Lower lobe of right lung (tissue), 2 donors: ENCODE measurements around the gene FAM177A1. TPM values are rescaled to one million over a fixed set of nuclear protein-coding genes. Genes with fewer than 3 reads are reported as not detected.
"Not testable (repeated sequence)": the region's sequence is repeated elsewhere in the genome, so short reads cannot be mapped to it uniquely, and the experiment has no call there.

Experiments
- ATAC-seq, 2 donors: fragments of 200-7000 bp; cut with Tn5 transposase; one replicate each; pipeline ENCODE4 v1.9.1; 2020 to 2022; ENCODE audit warnings: mild to moderate bottlenecking in 2 of 2, moderate library complexity in 2 of 2
- DNase-seq: peaks from one replicate; pipeline ENCODE4 v3.0.0-alpha.2; 2020
- H3K27ac ChIP-seq: fragments of 200-600 bp; one replicate; pipeline ENCODE4 v1.8.0; 2022
- H3K27me3 ChIP-seq: fragments of 200-600 bp; one replicate; pipeline ENCODE4 v1.8.0; 2022; ENCODE audit warnings: low read depth
- H3K36me3 ChIP-seq: fragments of 200-600 bp; one replicate; pipeline ENCODE4 v1.8.0; 2022; ENCODE audit warnings: mild to moderate bottlenecking
- H3K4me1 ChIP-seq: fragments of 200-600 bp; one replicate; pipeline ENCODE4 v1.8.0; 2022
- H3K4me3 ChIP-seq: fragments of 200-600 bp; one replicate; pipeline ENCODE4 v1.8.0; 2022; ENCODE audit warnings: mild to moderate bottlenecking
- H3K9me3 ChIP-seq: fragments of 200-600 bp; one replicate; pipeline ENCODE4 v1.8.0; 2022
- intact Hi-C: fragments of 100-400 bp; cut with DNase I; formaldehyde crosslinking; loops from one replicate; pipeline ENCODE4 v1.11.0; 2022
- total RNA-seq: library from RNA; stranded (reverse); fragmentation: NEBNext Ultra II Directional; extraction: Animal tissue kit (Norgen Biotek cat#: 25700); gene quantifications from one replicate; pipeline ENCODE4 v1.2.1, GENCODE V29; 2021
- TF ChIP-seq, protein P1 (sequence below): fragments of 200-600 bp; IDR thresholded peaks from one replicate; pipeline ENCODE4 v1.8.0; 2022; ENCODE audit warnings: antibody characterized with exemption, mild to moderate bottlenecking
- donor health status: DM: no; HTN: yes; CAD: no; lungs with severe emphysema.

The FAM177A1 gene
- total RNA-seq, 1 donor from 2014 or later = 104 TPM

DNA sequence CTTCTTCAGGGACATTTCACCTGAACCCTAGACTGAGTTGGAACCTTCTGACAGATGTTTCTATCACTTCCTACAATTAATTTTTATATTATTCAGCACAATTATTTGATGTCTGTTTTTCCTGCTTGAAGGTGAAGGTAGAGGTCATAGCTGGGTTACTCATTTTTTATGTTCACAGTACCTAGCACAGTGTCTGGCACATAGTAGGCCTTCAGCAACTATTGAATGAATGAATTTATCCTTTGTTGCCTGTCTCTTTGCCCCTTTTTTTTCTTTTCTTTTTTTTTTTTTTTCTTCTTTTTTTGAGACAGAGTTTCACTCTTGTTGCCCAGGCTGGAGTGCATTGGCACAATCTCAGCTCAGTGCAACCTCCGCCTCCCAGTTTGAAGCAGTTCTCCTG, 29.5 kb upstream of the FAM177A1 start:
- H3K4me1 ChIP-seq = no peaks in the 10 kb centered on the region
- H3K27ac ChIP-seq = no peak overlapping the region
- intact Hi-C loops = no loop called here
- no peaks in the 10 kb centered on the region for H3K9me3 ChIP-seq
- H3K36me3 ChIP-seq = peaks cover 99% of the 10 kb centered on the region
- TF ChIP-seq, protein P1, sequence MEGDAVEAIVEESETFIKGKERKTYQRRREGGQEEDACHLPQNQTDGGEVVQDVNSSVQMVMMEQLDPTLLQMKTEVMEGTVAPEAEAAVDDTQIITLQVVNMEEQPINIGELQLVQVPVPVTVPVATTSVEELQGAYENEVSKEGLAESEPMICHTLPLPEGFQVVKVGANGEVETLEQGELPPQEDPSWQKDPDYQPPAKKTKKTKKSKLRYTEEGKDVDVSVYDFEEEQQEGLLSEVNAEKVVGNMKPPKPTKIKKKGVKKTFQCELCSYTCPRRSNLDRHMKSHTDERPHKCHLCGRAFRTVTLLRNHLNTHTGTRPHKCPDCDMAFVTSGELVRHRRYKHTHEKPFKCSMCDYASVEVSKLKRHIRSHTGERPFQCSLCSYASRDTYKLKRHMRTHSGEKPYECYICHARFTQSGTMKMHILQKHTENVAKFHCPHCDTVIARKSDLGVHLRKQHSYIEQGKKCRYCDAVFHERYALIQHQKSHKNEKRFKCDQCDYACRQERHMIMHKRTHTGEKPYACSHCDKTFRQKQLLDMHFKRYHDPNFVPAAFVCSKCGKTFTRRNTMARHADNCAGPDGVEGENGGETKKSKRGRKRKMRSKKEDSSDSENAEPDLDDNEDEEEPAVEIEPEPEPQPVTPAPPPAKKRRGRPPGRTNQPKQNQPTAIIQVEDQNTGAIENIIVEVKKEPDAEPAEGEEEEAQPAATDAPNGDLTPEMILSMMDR = no peak
- no peak overlapping the region for H3K4me3 ChIP-seq
- ATAC-seq (no peak), DNase-seq (no peak)
- no peaks in the 10 kb centered on the region for H3K27me3 ChIP-seq

DNA sequence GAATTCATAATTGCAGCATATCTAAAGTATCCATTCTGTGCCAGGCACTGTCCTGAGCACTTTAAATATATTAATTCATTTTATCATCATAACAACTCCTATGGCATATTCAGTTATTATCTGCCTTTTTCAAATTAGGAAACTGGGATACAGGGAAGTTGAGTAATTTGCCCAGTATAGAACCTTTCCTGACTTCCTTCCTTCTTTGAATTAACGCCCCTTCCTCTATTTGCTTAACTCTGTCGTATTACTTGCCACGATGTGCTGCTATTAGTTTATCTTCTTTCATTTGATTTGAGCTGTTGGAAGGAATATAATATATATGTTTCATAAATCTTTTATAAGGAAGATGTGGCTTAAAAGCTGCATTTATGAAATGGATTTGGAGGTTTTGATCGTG, 25.4 kb upstream of the FAM177A1 start:
- H3K4me1 ChIP-seq = no peaks in the 10 kb centered on the region
- TF ChIP-seq, protein P1 = no peak
- intact Hi-C loops = no loop called here
- peaks cover 97% of the 10 kb centered on the region for H3K36me3 ChIP-seq
- H3K27ac ChIP-seq = no peak overlapping the region
- no peak overlapping the region for H3K4me3 ChIP-seq
- ATAC-seq = no peak
- no peaks in the 10 kb centered on the region for H3K9me3 ChIP-seq
- H3K27me3 ChIP-seq = no peaks in the 10 kb centered on the region
- DNase-seq = no peak

DNA sequence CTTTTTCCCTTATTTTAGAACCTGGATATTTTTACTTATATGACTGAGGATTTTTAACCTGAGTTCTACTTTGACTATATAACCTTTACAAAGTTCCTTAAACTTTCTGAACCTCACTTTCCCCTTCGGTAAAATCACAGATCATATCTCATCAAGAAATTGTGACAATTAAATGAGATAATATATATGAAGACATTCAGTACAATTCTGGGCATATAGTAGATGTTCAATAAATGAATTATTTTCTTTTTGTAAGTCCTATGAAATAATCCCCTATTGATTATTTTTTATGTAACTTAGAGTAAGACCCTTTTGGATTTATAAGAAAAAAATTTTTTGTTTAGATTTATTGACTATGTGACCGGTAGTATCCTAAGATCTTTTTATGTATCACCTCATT, 17.6 kb upstream of the FAM177A1 start:
- no peaks in the 10 kb centered on the region for H3K27me3 ChIP-seq
- H3K9me3 ChIP-seq = no peaks in the 10 kb centered on the region
- H3K4me3 ChIP-seq = no peak overlapping the region
- peaks cover 84% of the 10 kb centered on the region for H3K36me3 ChIP-seq
- TF ChIP-seq, protein P1 = no peak
- H3K27ac ChIP-seq = no peak overlapping the region
- no peaks in the 10 kb centered on the region for H3K4me1 ChIP-seq
- DNase-seq (no peak), ATAC-seq (no peak)
- intact Hi-C loops = no loop called here

DNA sequence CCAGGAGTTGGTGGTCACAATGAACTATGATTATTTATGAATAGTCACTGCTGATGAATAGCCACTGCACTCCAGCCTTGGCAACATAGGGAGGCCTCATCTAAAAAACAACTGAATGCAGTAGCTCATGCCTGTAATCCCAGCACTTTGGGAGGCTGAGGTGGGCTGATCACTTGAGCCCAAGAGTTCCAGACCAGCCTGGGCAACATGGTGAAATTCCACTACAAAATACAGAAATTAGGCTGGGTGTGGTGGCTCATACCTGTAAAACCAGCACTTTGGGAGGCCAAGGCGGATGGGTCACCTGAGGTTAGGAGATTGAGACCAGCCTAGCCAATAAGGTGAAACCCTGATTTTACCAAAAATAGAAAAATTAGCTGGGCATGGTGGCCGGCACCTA, 13.5 kb upstream of the FAM177A1 start:
- peaks cover 50% of the 10 kb centered on the region for H3K36me3 ChIP-seq
- intact Hi-C loops = no loop called here
- ATAC-seq = no peak

DNA sequence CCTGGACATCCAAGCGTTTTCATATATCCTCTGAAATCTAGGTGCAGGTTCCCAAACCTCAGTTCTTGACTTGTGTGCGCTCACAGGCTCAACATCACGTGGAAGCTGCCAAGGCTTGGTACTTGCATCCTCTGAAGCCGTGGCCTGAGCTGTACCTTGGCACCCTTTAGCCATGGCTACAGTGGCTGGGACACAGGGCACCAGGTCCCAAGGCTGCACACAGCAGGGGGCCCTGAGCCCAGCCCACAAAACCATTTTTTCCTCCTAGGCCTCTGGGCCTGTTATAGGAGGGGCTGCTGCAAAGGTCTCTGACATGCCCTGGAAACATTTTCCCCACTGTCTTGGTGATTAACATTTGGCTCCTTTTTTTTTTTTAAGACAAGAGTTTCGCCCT, 11.6 kb upstream of the FAM177A1 start:
- H3K9me3 ChIP-seq = peaks cover 13% of the 10 kb centered on the region
- TF ChIP-seq, protein P1 = no peak
- H3K4me3 ChIP-seq = no peak overlapping the region
- no peaks in the 10 kb centered on the region for H3K27me3 ChIP-seq
- intact Hi-C loops = no loop called here
- peaks cover 31% of the 10 kb centered on the region for H3K36me3 ChIP-seq
- DNase-seq (no peak), ATAC-seq (no peak)
- H3K27ac ChIP-seq = no peak overlapping the region
- no peaks in the 10 kb centered on the region for H3K4me1 ChIP-seq

More for the DNA sequence above, 13.5 kb upstream of the FAM177A1 start:
- Histone ChIP-seq H3K4me1 (no peaks in the 10 kb centered on the region), H3K27me3 (no peaks in the 10 kb centered on the region), H3K9me3 (peaks cover 13% of the 10 kb centered on the region), H3K4me3 (no peak overlapping the region), H3K27ac (no peak overlapping the region)
- no peak for DNase-seq
- TF ChIP-seq, protein P1 = no peak

DNA sequence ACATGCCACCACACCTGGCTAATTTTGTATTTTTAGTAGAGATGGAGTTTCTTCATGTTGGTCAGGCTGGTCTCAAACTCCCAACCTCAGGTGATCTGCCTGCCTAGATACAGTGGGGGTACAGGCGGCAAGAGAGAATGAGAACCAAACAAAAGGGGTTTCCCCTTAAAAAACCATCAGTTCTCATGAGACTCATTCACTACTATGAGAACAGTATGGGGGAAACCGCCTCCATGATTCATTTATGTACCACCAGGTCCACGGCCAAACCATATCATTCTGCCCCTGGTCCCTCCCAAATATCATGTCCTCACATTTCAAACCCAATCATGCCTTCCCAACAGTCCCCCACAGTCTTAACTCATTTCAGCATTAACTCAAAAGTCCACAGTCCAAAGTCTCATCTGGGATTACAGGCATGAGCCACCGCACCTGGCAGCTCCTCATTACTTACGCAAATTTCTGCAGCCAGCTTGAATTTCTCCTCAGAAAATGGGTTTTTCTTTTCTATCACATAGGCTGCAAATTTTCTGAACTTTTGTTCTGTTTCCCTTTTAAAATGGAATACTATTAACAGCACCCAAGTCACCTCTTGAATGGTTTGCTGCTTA, 11.0 kb upstream of the FAM177A1 start:
- DNase-seq, H3K27me3 ChIP-seq, H3K4me1 ChIP-seq, intact Hi-C loops, H3K4me3 ChIP-seq, H3K27ac ChIP-seq, ATAC-seq: not testable (repeated sequence)
- Histone ChIP-seq H3K9me3 (peaks cover 13% of the 10 kb centered on the region), H3K36me3 (peaks cover 25% of the 10 kb centered on the region)

DNA sequence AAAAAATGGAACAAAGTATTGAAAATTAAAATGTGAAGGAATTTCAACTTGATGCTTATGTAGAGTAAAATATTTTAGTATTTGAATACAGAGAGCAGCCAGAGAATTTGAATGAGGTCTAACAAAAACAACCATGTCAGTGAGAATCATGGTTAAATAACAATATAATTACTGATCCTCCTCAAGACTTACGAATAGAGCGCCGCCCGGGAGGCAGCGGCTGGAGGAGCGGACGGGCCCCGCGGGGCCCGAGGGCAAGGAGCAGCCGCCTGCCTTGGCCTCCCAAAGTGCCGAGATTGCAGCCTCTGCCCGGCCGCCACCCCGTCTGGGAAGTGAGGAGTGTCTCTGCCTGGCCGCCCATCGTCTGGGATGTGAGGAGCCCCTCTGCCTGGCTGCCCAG, 7.8 kb upstream of the FAM177A1 start:
- ATAC-seq, H3K27ac ChIP-seq, DNase-seq, H3K27me3 ChIP-seq, H3K36me3 ChIP-seq, intact Hi-C loops, H3K4me3 ChIP-seq, H3K4me1 ChIP-seq: not testable (repeated sequence)
- peaks cover 13% of the 10 kb centered on the region for H3K9me3 ChIP-seq
